ENCODE data around the gene KCNJ12.
"Not testable (repeated sequence)": the region's sequence is repeated elsewhere in the genome, so short reads cannot be mapped to it uniquely, and the experiment has no call there.

The KCNJ12 gene

GRCh38 chr17:21376081-21376758 is at the start of gene KCNJ12:
Gene KCNJ12 (plus strand): TSS chr17:21376357. CDS start chr17:21415343, 38,986 bp downstream.
- H3K9me3 ChIP-seq (ENCODE audit: insufficient read depth, low read length, severe bottlenecking) = no peaks in the 10 kb centered on the region
- no peak for DNase-seq
- H4K20me1 ChIP-seq (ENCODE audit: insufficient read depth, low read length) = peaks cover 3% of the 10 kb centered on the region; the same call in 1 of the 2 replicates
- ATAC-seq (ENCODE audit: insufficient read depth, low read depth) = no peak
- no peaks in the 10 kb centered on the region for H3K36me3 ChIP-seq (ENCODE audit: insufficient read depth, low read length)
- no peaks in the 10 kb centered on the region for H3K79me2 ChIP-seq (ENCODE audit: insufficient read depth, low read length)
- H3K27me3 ChIP-seq (ENCODE audit: insufficient read depth, low read length, poor library complexity) = no peaks in the 10 kb centered on the region
- TF ChIP-seq EZH2 (IDR thresholded peaks at IDR 0.05; ENCODE audit: borderline replicate concordance, low read depth, low read length, severe bottlenecking) = no peak
- no peak for TF ChIP-seq CTCF (IDR thresholded peaks at IDR 0.05; ENCODE audit: borderline replicate concordance, extremely low read depth, low read length, poor library complexity, severe bottlenecking)
- no peak within 1 kb of the TSS for H3K4me3 ChIP-seq (ENCODE audit: low read depth in 1 of 2, low read length in 2 of 2)
- H3K4me2 ChIP-seq (ENCODE audit: insufficient read depth, low read length) = no peak within 1 kb of the TSS
- no peak within 1 kb of the TSS for H3K27ac ChIP-seq (ENCODE audit: low read length)
- no peak within 1 kb of the TSS for H3K9ac ChIP-seq (ENCODE audit: low read depth, low read length)
- no peaks in the 10 kb centered on the region for H3K4me1 ChIP-seq (ENCODE audit: insufficient read depth, low read length)
- no peak within 1 kb of the TSS for H2AFZ ChIP-seq (ENCODE audit: low read depth, low read length)

GRCh38 chr17:21327921-21328320 is 48.2 kb upstream of the KCNJ12 start:
- not testable (repeated sequence) for H3K9ac ChIP-seq (ENCODE audit: low read depth, low read length); H3K4me2 ChIP-seq (ENCODE audit: insufficient read depth, low read length); H3K9me3 ChIP-seq (ENCODE audit: insufficient read depth, low read length, severe bottlenecking); DNase-seq; ATAC-seq (ENCODE audit: insufficient read depth, low read depth); H3K27ac ChIP-seq (ENCODE audit: low read length); H3K36me3 ChIP-seq (ENCODE audit: insufficient read depth, low read length); H3K4me1 ChIP-seq (ENCODE audit: insufficient read depth, low read length); H3K4me3 ChIP-seq (ENCODE audit: low read depth in 1 of 2, low read length in 2 of 2); H2AFZ ChIP-seq (ENCODE audit: low read depth, low read length); H4K20me1 ChIP-seq (ENCODE audit: insufficient read depth, low read length); H3K27me3 ChIP-seq (ENCODE audit: insufficient read depth, low read length, poor library complexity); H3K79me2 ChIP-seq (ENCODE audit: insufficient read depth, low read length)

GRCh38 chr17:21328778-21329177 is 47.4 kb upstream of the KCNJ12 start:
- not testable (repeated sequence) for H3K27ac ChIP-seq (ENCODE audit: low read length); H3K4me2 ChIP-seq (ENCODE audit: insufficient read depth, low read length); DNase-seq; H3K36me3 ChIP-seq (ENCODE audit: insufficient read depth, low read length); H3K9me3 ChIP-seq (ENCODE audit: insufficient read depth, low read length, severe bottlenecking); H3K9ac ChIP-seq (ENCODE audit: low read depth, low read length); H2AFZ ChIP-seq (ENCODE audit: low read depth, low read length); ATAC-seq (ENCODE audit: insufficient read depth, low read depth); H3K4me3 ChIP-seq (ENCODE audit: low read depth in 1 of 2, low read length in 2 of 2); H3K4me1 ChIP-seq (ENCODE audit: insufficient read depth, low read length); H3K27me3 ChIP-seq (ENCODE audit: insufficient read depth, low read length, poor library complexity); H3K79me2 ChIP-seq (ENCODE audit: insufficient read depth, low read length); H4K20me1 ChIP-seq (ENCODE audit: insufficient read depth, low read length)

GRCh38 chr17:21330436-21331160 is 45.6 kb upstream of the KCNJ12 start:
- Histone ChIP-seq H2AFZ (ENCODE audit: low read depth, low read length) (no peak overlapping the region), H3K9ac (ENCODE audit: low read depth, low read length) (no peak overlapping the region), H3K9me3 (ENCODE audit: insufficient read depth, low read length, severe bottlenecking) (peaks cover 2% of the 10 kb centered on the region), H3K27ac (ENCODE audit: low read length) (no peak overlapping the region), H3K36me3 (ENCODE audit: insufficient read depth, low read length) (no peaks in the 10 kb centered on the region), H3K4me3 (ENCODE audit: low read depth in 1 of 2, low read length in 2 of 2) (no peak overlapping the region), H4K20me1 (ENCODE audit: insufficient read depth, low read length) (no peaks in the 10 kb centered on the region), H3K4me1 (ENCODE audit: insufficient read depth, low read length) (no peaks in the 10 kb centered on the region), H3K79me2 (ENCODE audit: insufficient read depth, low read length) (no peaks in the 10 kb centered on the region), H3K27me3 (ENCODE audit: insufficient read depth, low read length, poor library complexity) (no peaks in the 10 kb centered on the region), H3K4me2 (ENCODE audit: insufficient read depth, low read length) (no peak overlapping the region)
- TF ChIP-seq EZH2 (IDR thresholded peaks at IDR 0.05; ENCODE audit: borderline replicate concordance, low read depth, low read length, severe bottlenecking) = no peak
- TF ChIP-seq CTCF (IDR thresholded peaks at IDR 0.05; ENCODE audit: borderline replicate concordance, extremely low read depth, low read length, poor library complexity, severe bottlenecking) = no peak
- DNase-seq (no peak), ATAC-seq (ENCODE audit: insufficient read depth, low read depth) (no peak)

GRCh38 chr17:21336541-21337294 is 39.4 kb upstream of the KCNJ12 start:
- H3K27ac ChIP-seq (ENCODE audit: low read length); H3K4me3 ChIP-seq (ENCODE audit: low read depth in 1 of 2, low read length in 2 of 2); DNase-seq; H3K79me2 ChIP-seq (ENCODE audit: insufficient read depth, low read length); ATAC-seq (ENCODE audit: insufficient read depth, low read depth); H4K20me1 ChIP-seq (ENCODE audit: insufficient read depth, low read length); H3K9ac ChIP-seq (ENCODE audit: low read depth, low read length); H3K36me3 ChIP-seq (ENCODE audit: insufficient read depth, low read length); H3K27me3 ChIP-seq (ENCODE audit: insufficient read depth, low read length, poor library complexity); H3K4me2 ChIP-seq (ENCODE audit: insufficient read depth, low read length); H3K9me3 ChIP-seq (ENCODE audit: insufficient read depth, low read length, severe bottlenecking); H2AFZ ChIP-seq (ENCODE audit: low read depth, low read length); H3K4me1 ChIP-seq (ENCODE audit: insufficient read depth, low read length): not testable (repeated sequence)

GRCh38 chr17:21337981-21338625 is 38.1 kb upstream of the KCNJ12 start:
- not testable (repeated sequence) for H3K4me3 ChIP-seq (ENCODE audit: low read depth in 1 of 2, low read length in 2 of 2); DNase-seq; H3K36me3 ChIP-seq (ENCODE audit: insufficient read depth, low read length); H3K79me2 ChIP-seq (ENCODE audit: insufficient read depth, low read length); H3K9me3 ChIP-seq (ENCODE audit: insufficient read depth, low read length, severe bottlenecking); H3K27me3 ChIP-seq (ENCODE audit: insufficient read depth, low read length, poor library complexity); H3K27ac ChIP-seq (ENCODE audit: low read length); H4K20me1 ChIP-seq (ENCODE audit: insufficient read depth, low read length); H3K4me2 ChIP-seq (ENCODE audit: insufficient read depth, low read length); H2AFZ ChIP-seq (ENCODE audit: low read depth, low read length); H3K4me1 ChIP-seq (ENCODE audit: insufficient read depth, low read length); H3K9ac ChIP-seq (ENCODE audit: low read depth, low read length); ATAC-seq (ENCODE audit: insufficient read depth, low read depth)
